H1 (cell line): Measurements from ENCODE around the gene NDRG2. TPM values are rescaled to one million over a fixed set of nuclear protein-coding genes. Genes with fewer than 3 reads are reported as not detected.

ENCODE experiments used
- CTCF ChIA-PET: fragments of 300-600 bp; sonication (Branson Sonifier 250); formaldehyde crosslinking; loops from one replicate; lab custom pipeline; 2021; ENCODE audit not compliant: partially characterized antibody; lab: Charles Lee
- POLR2A ChIA-PET: fragments of 300-600 bp; sonication (Branson Sonifier 250); formaldehyde crosslinking; loops from one replicate; lab custom pipeline; 2021; ENCODE audit warnings: inconsistent platforms; ENCODE audit not compliant: partially characterized antibody; lab: Charles Lee
- DNase-seq, 2 experiments: peaks; one replicate each; pipeline versions ENCODE4 v3.0.0 to v3.0.0-alpha.2; 2010 to 2022; ENCODE audit warnings: low spot score in 2 of 2, low read depth in 1 of 2, mixed read lengths in 1 of 2
- FAIRE-seq: peaks from 2 replicates; lab custom pipeline; 2011; peaks lifted over from hg19 to GRCh38; lab: Jason Lieb, UNC
- H2AFZ ChIP-seq: 2 replicates; pipeline ENCODE4 v1.8.1; 2012; ENCODE audit warnings: low read length, inconsistent platforms
- H2AK5ac ChIP-seq: 2 replicates; pipeline ENCODE4 v1.6.1; 2013; ENCODE audit warnings: low read depth, low read length
- H2BK120ac ChIP-seq: replicated peaks from 2 replicates; pipeline ENCODE3; 2013; ENCODE audit warnings: low read depth, low read length, inconsistent platforms
- H2BK12ac ChIP-seq: 2 replicates; pipeline ENCODE4 v1.6.1; 2013; ENCODE audit warnings: low read depth, low read length
- H2BK15ac ChIP-seq: 2 replicates; pipeline ENCODE4 v1.6.1; 2013; ENCODE audit warnings: low read length
- H2BK20ac ChIP-seq: 2 replicates; pipeline ENCODE4 v1.6.1; 2013; ENCODE audit warnings: low read length
- H2BK5ac ChIP-seq: 2 replicates; pipeline ENCODE4 v1.6.1; 2013; ENCODE audit warnings: low read depth, low read length
- H3K14ac ChIP-seq: 2 replicates; pipeline ENCODE4 v1.6.1; 2013; ENCODE audit warnings: inconsistent platforms; ENCODE audit not compliant: insufficient read length
- H3K18ac ChIP-seq: 2 replicates; pipeline ENCODE4 v1.6.1; 2013; ENCODE audit warnings: low read length; ENCODE audit errors: extremely low read depth
- H3K23ac ChIP-seq: 2 replicates; pipeline ENCODE4 v1.6.1; 2013; ENCODE audit warnings: inconsistent platforms; ENCODE audit not compliant: insufficient read length
- H3K23me2 ChIP-seq: 2 replicates; pipeline ENCODE4 v1.6.1; 2013; ENCODE audit warnings: low read depth, low read length
- H3K27ac ChIP-seq: 2 replicates; pipeline ENCODE4 v1.6.1; 2011; ENCODE audit warnings: low read depth, low read length, inconsistent platforms
- H3K27me3 ChIP-seq, 4 experiments: replicated peaks in 1 of 4; 1 replicate in 1 of 4; 2 replicates in 3 of 4; pipeline versions ENCODE4 v1.6.1 to v1.8.1; 2011 to 2013; ENCODE audit warnings: low read length in 3 of 4, mild to moderate bottlenecking in 3 of 4, inconsistent platforms in 2 of 4, mixed read lengths in 2 of 4, moderate library complexity in 1 of 4; ENCODE audit not compliant: control insufficient read depth in 3 of 4, insufficient read depth in 3 of 4; ENCODE audit errors: extremely low read depth in 1 of 4
- H3K36me3 ChIP-seq, 4 experiments: 2 replicates each; pipeline versions ENCODE4 v1.6.1 to v1.8.1; 2011 to 2013; ENCODE audit warnings: mild to moderate bottlenecking in 4 of 4, low read length in 3 of 4, moderate library complexity in 2 of 4, control low read depth in 1 of 4, inconsistent platforms in 1 of 4; ENCODE audit not compliant: insufficient read depth in 4 of 4, control insufficient read depth in 2 of 4
- H3K4ac ChIP-seq: replicated peaks from 2 replicates; pipeline ENCODE3; 2013; ENCODE audit warnings: low read length, low read depth, mixed read lengths, inconsistent platforms; ENCODE audit not compliant: insufficient read length
- H3K4me1 ChIP-seq, 4 experiments: replicated peaks in 1 of 4; 1 replicate in 1 of 4; 2 replicates in 3 of 4; pipeline versions ENCODE4 v1.6.1 to v1.8.1; 2011 to 2013; ENCODE audit warnings: low read length in 3 of 4, inconsistent platforms in 2 of 4, mixed read lengths in 1 of 4; ENCODE audit not compliant: insufficient read depth in 4 of 4, control insufficient read depth in 3 of 4
- H3K4me2 ChIP-seq, 2 experiments: 2 replicates each; pipeline versions ENCODE4 v1.6.1 to v1.8.1; 2011 to 2013; ENCODE audit warnings: low read depth in 2 of 2, low read length in 2 of 2, control low read depth in 1 of 2, inconsistent platforms in 1 of 2, mild to moderate bottlenecking in 1 of 2; ENCODE audit not compliant: insufficient read depth in 1 of 2
- H3K4me3 ChIP-seq, 4 experiments: fragments of 200-600, 300-600 bp in 1 of 4; sonication (generic), shearing (Covaris generic), sonication (Bioruptor Twin) in 1 of 4; 2 replicates each; pipeline versions ENCODE4 v1.5.1 to v1.8.1; 2011 to 2016; ENCODE audit warnings: low read length in 4 of 4, low read depth in 3 of 4, control low read depth in 2 of 4, inconsistent platforms in 2 of 4, mild to moderate bottlenecking in 2 of 4, mixed read lengths in 1 of 4, moderate library complexity in 1 of 4; ENCODE audit not compliant: insufficient read depth in 2 of 4; ENCODE audit errors: extremely low read depth in 1 of 4
- H3K56ac ChIP-seq: replicated peaks from 2 replicates; pipeline ENCODE3; 2013; ENCODE audit warnings: low read depth, mild to moderate bottlenecking, mixed read lengths, low read length, inconsistent platforms; ENCODE audit not compliant: insufficient read length
- H3K79me1 ChIP-seq: 2 replicates; pipeline ENCODE4 v1.6.1; 2013; ENCODE audit warnings: low read depth, low read length, control low read depth
- H3K79me2 ChIP-seq, 2 experiments: 2 replicates each; pipeline versions ENCODE4 v1.6.1 to v1.8.1; 2012 to 2013; ENCODE audit warnings: low read length in 2 of 2, mild to moderate bottlenecking in 2 of 2, inconsistent platforms in 1 of 2; ENCODE audit not compliant: insufficient read depth in 2 of 2, control insufficient read depth in 1 of 2
- H3K9ac ChIP-seq, 4 experiments: replicated peaks in 1 of 4; 1 replicate in 1 of 4; 2 replicates in 3 of 4; pipeline versions ENCODE4 v1.6.1 to v1.8.1; 2011 to 2013; ENCODE audit warnings: low read depth in 3 of 4, low read length in 3 of 4, control low read depth in 2 of 4, mild to moderate bottlenecking in 2 of 4, moderate library complexity in 2 of 4, inconsistent platforms in 1 of 4; ENCODE audit errors: extremely low read depth in 1 of 4
- H3K9me3 ChIP-seq, 2 experiments: 2 replicates each; pipeline versions ENCODE4 v1.6.1 to v1.8.1; 2012 to 2013; ENCODE audit warnings: mild to moderate bottlenecking in 2 of 2, moderate library complexity in 2 of 2, control low read depth in 1 of 2, inconsistent platforms in 1 of 2, low read depth in 1 of 2, low read length in 1 of 2, mixed read lengths in 1 of 2; ENCODE audit not compliant: insufficient read depth in 2 of 2
- H4K20me1 ChIP-seq, 2 experiments: replicated peaks in 1 of 2; 2 replicates each; pipeline versions ENCODE3 to v1.8.1; 2011 to 2013; ENCODE audit warnings: inconsistent platforms in 2 of 2, low read length in 2 of 2, mild to moderate bottlenecking in 1 of 2; ENCODE audit not compliant: insufficient read depth in 2 of 2, control insufficient read depth in 1 of 2
- H4K5ac ChIP-seq: 2 replicates; pipeline ENCODE4 v1.6.1; 2013; ENCODE audit warnings: low read length, low read depth, mixed read lengths, inconsistent platforms; ENCODE audit not compliant: insufficient read length
- H4K8ac ChIP-seq: 2 replicates; pipeline ENCODE4 v1.8.0; 2013; ENCODE audit warnings: mild to moderate bottlenecking, moderate library complexity, low read length, inconsistent platforms; ENCODE audit not compliant: insufficient read depth; ENCODE audit errors: extremely low read depth
- H4K91ac ChIP-seq: replicated peaks from 2 replicates; pipeline ENCODE3; 2013; ENCODE audit warnings: low read length, mixed read lengths, inconsistent platforms; ENCODE audit not compliant: insufficient read length
- ATF2 ChIP-seq: IDR thresholded peaks from 2 replicates; pipeline ENCODE4 v1.6.1; 2012; ENCODE audit warnings: low read length, inconsistent platforms
- BACH1 ChIP-seq: IDR thresholded peaks from 2 replicates; pipeline ENCODE4 v1.6.1; 2012; ENCODE audit warnings: low read length, improper control_type of control experiment
- CHD1 ChIP-seq: IDR thresholded peaks from 2 replicates; pipeline ENCODE4 v1.6.1; 2012; ENCODE audit warnings: low read depth, low read length, improper control_type of control experiment
- POLR2AphosphoS5 ChIP-seq: IDR thresholded peaks from 2 replicates; pipeline ENCODE4 v1.6.1; 2011; ENCODE audit warnings: low read depth, low read length
- RXRA ChIP-seq: IDR thresholded peaks from 2 replicates; pipeline ENCODE4 v1.6.1; 2011; ENCODE audit warnings: low read depth, mild to moderate bottlenecking, low read length, moderate library complexity; ENCODE audit not compliant: insufficient read depth
- SP1 ChIP-seq: IDR thresholded peaks from 2 replicates; pipeline ENCODE4 v1.6.1; 2011; ENCODE audit warnings: low read depth, low read length
- SRF ChIP-seq: IDR thresholded peaks from 2 replicates; pipeline ENCODE4 v1.6.1; 2011; ENCODE audit warnings: mild to moderate bottlenecking, low read depth, low read length, moderate library complexity
- SUZ12 ChIP-seq: fragments of 200-600 bp; sonication (generic); IDR thresholded peaks from 2 replicates; pipeline ENCODE4 v1.6.1; 2012; ENCODE audit warnings: mild to moderate bottlenecking, inconsistent platforms, low read length, moderate library complexity, mixed read lengths
- TBP ChIP-seq: IDR thresholded peaks from 2 replicates; pipeline ENCODE4 v1.6.1; 2011; ENCODE audit warnings: low read depth, low read length, improper control_type of control experiment
- TEAD4 ChIP-seq: IDR thresholded peaks from 2 replicates; pipeline ENCODE4 v1.6.1; 2012; ENCODE audit warnings: low read depth, low read length, inconsistent platforms, mixed read lengths
- WGBS, 2 experiments: shearing (Covaris generic) in 1 of 2; methylation state at CpG; one replicate each; pipeline versions ENCODE4 v1.1.6 to v1.1.7; 2013 to 2015; ENCODE audit warnings: low lambda C conversion rate in 2 of 2, mixed read lengths in 2 of 2, inconsistent platforms in 1 of 2, low coverage in 1 of 2, missing lambda C conversion rate in 1 of 2; ENCODE audit not compliant: insufficient replicate concordance in 2 of 2, insufficient coverage in 1 of 2, insufficient read length in 1 of 2; ENCODE audit errors: extremely low coverage in 1 of 2, missing lambda C conversion rate in 1 of 2; 5-methylcytosine and 5-hydroxymethylcytosine counted together
- polyA plus RNA-seq, 7 experiments: library from polyadenylated mRNA; depleted of rRNA in 3 of 7; stranded (reverse) in 5 of 7; unstranded in 2 of 7; fragments of >200 nt in 5 of 7; fragments of 200-250 nt in 2 of 7; gene quantifications; 1 replicate in 5 of 7; 2 replicates in 1 of 7; 4 replicates in 1 of 7; pipeline versions ENCODE4 v1.2.1 to v1.2.3, GENCODE V29; 2011 to 2013; ENCODE audit warnings: missing spikeins in 2 of 7, mixed read lengths in 2 of 7
- total RNA-seq: library from RNA; stranded (reverse); fragmentation: NEBNext Ultra II Directional; extraction: Animal tissue kit (Norgen Biotek cat#: 25700); gene quantifications from 2 replicates; pipeline ENCODE4 v1.2.1, GENCODE V29; 2021
- TF ChIP-seq, protein P1 (sequence below): IDR thresholded peaks from 2 replicates; pipeline ENCODE4 v1.6.1; 2011; ENCODE audit warnings: low read length, improper control_type of control experiment

The NDRG2 gene
- total and polyA plus RNA-seq, 2 of the 8 experiments (the other 6 are each of a cell fraction or from before 2014, with no cell fraction given) = 29.9 to 48.6 TPM

DNA sequence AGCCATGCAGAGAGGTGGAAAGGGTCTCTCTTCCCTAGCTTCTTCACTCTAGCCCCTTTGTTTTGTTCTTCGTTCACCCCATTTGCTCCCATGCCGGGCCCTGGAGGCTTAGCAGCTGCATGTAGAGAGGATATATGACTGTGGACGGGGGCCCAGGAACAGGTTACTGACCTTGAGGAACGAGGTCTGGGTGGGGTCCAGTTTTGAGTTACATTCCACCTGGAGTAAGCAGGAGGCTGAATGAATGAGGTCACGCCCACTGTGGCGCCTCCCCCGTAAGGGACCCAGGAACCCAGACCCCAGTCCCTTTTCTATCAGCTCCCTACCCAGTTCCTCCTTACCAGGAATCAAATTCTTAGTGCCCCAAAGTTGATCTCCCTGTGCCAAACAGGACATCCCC is 6.6 kb downstream of the NDRG2 start:
- peaks cover 0 to 9% (median 6%) of the 10 kb centered on the region in 4 experiments; a peak in 5 of 7 replicates for H3K27me3 ChIP-seq
- H4K8ac ChIP-seq = no peak overlapping the region
- 91% methylated on average over 7 of the region's 7 CpGs; no CpG with 5 or more reads in 1 of the 2 experiments for WGBS, 2 experiments
- no peaks in the 10 kb centered on the region for H4K20me1 ChIP-seq
- H2BK20ac ChIP-seq = no peak overlapping the region
- H2BK120ac ChIP-seq = no peak overlapping the region
- ChIA-PET CTCF (interaction anchor here (0.7 to 16.1 kb wide), 9 partner anchors 15 to 99 kb away, joined by 3 to 371 read pairs (median 84); partner anchors contain the start of genes ARHGEF40, RNASE13, RNASE7 and SLC39A2), POLR2A (interaction anchor here (1.2 to 1.4 kb wide), 4 partner anchors 22 to 52 kb away, joined by 3 read pairs; partner anchors contain the start of gene ARHGEF40)
- H3K14ac ChIP-seq = no peak overlapping the region
- H4K91ac ChIP-seq = no peak overlapping the region
- H3K36me3 ChIP-seq = peaks cover 0 to 5% (median under 1%) of the 10 kb centered on the region in 4 experiments; a peak in 3 of 8 replicates
- H2AK5ac ChIP-seq = no peak overlapping the region
- FAIRE-seq (no peak), DNase-seq (no peak)
- H3K9me3 ChIP-seq = no peaks in the 10 kb centered on the region
- H4K5ac ChIP-seq = no peak overlapping the region
- no peak overlapping the region for H3K18ac ChIP-seq
- no peak overlapping the region for H3K4me3 ChIP-seq
- H3K79me1 ChIP-seq = no peaks in the 10 kb centered on the region
- no peak overlapping the region for H3K4me2 ChIP-seq
- H3K27ac ChIP-seq = no peak overlapping the region
- no peaks in the 10 kb centered on the region for H3K79me2 ChIP-seq
- no peak overlapping the region for H2BK12ac ChIP-seq
- no peak overlapping the region for H3K9ac ChIP-seq
- no peak overlapping the region for H2BK5ac ChIP-seq
- no peak overlapping the region for H3K23ac ChIP-seq
- H3K4ac ChIP-seq = no peak overlapping the region
- peaks cover 2 to 7% (median 6%) of the 10 kb centered on the region in 4 experiments; a peak in 5 of 7 replicates for H3K4me1 ChIP-seq
- H2AFZ ChIP-seq = no peak overlapping the region
- H2BK15ac ChIP-seq = no peak overlapping the region
- H3K56ac ChIP-seq = no peak overlapping the region
- H3K23me2 ChIP-seq = 0 out of 2 replicates have a peak, but pooled peaks cover 2% of the 10 kb centered on the region
- TF ChIP-seq SP1 (no peak), SRF (no peak), SUZ12 (no peak), CHD1 (no peak), TEAD4 (no peak), ATF2 (no peak), BACH1 (no peak), POLR2AphosphoS5 (no peak), RXRA (no peak), TBP (no peak)
- TF ChIP-seq, protein P1, sequence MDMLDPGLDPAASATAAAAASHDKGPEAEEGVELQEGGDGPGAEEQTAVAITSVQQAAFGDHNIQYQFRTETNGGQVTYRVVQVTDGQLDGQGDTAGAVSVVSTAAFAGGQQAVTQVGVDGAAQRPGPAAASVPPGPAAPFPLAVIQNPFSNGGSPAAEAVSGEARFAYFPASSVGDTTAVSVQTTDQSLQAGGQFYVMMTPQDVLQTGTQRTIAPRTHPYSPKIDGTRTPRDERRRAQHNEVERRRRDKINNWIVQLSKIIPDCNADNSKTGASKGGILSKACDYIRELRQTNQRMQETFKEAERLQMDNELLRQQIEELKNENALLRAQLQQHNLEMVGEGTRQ = no peak
